HG02973 (cell line): ENCODE results near the gene CCL16.
A peak's percentile ranks its signal among the peaks of the same experiment; 100 is the strongest.
"Not testable (repeated sequence)": the region's sequence is repeated elsewhere in the genome, so short reads cannot be mapped to it uniquely, and the experiment has no call there.

Experiments used
- ATAC-seq: cut with Tn5 transposase; IDR thresholded peaks from one replicate; pipeline ENCODE4 v1.9.1; 2021; ENCODE audit warnings: moderate library complexity; ENCODE audit not compliant: unreplicated experiment

Gene CCL16

GRCh38 chr17:35942588-35943186 lies 38.6 kb downstream of the CCL16 start:
- ATAC-seq: no peak

- ATAC-seq: not testable (repeated sequence)
These were observed 42.8 kb downstream of the CCL16 start for GRCh38 chr17:35938492-35938891.

GRCh38 chr17:35936063-35936462 lies 45.2 kb downstream of the CCL16 start:
- ATAC-seq: no peak

- no peak for ATAC-seq
These were observed 46.5 kb downstream of the CCL16 start for GRCh38 chr17:35934760-35935159.

DNA sequence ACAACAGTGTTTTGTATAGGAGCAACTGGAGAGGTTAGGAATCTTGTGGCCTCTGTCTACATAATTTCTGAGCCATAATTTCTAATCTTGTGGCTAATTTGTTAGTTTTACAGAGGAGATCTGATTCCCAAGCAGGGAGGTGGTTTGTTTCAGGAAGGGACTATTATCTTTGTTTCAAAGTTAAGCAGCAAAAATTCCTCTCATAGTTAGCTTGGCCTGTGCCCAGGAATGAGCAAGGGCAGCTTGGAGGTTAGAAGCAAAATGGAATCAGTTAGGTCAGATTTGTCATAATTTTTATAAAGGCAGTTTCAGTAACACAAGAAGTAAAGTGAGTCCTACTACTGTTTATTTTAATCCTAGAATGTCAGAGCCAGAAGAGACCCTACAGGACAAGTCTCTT lies 48.7 kb downstream of the CCL16 start:
- ATAC-seq: no peak

- ATAC-seq: no peak
These were observed 49.4 kb downstream of the CCL16 start for GRCh38 chr17:35931794-35932425.

DNA sequence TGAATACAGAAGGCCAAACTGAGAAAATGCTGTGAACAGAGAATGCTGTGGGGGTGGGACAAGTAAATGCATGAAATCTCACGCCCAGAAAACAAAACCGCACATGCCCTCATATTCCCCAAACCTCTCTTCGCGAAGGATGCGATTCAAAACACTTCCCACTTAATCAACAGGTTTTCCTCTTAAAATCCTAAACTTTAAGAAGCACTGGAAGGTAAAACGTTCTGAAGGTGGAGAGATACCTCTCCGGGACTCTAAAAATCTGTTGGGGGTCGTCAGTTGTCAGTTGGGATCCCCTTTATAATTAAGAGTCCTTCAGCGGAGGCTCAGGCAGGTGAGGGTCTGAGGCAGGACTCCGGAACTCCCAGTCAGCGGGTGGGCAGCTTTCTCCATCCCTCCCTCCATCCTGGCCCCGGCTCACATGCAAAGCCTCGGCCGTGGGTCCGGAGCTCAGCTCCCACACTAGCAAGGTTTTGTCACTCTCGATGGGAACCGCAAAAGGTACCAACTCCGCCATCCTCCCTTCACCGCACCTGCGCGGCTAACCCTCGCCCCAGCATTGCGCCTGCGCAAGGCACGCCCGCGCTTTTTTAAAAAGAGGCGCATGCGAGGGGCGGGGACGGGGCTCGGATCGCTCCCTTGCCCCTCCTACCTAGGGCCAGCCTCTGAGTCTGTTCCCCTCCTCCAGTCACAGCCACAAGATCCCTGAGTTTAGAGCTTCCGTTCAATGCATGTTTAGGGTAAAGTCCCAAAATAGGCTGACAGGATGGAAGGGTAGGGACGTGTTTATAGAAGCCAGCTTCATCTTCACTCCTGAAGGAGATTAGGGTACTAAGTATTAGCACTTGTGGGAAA lies 50.9 kb downstream of the CCL16 start, which contains the start of gene RDM1:
Gene RDM1, minus strand, starts transcription at position 563 of the 855 bp plus-strand sequence. Its CDS starts 46 bp downstream, at position 517.
- ATAC-seq: peak; percentile 67

DNA sequence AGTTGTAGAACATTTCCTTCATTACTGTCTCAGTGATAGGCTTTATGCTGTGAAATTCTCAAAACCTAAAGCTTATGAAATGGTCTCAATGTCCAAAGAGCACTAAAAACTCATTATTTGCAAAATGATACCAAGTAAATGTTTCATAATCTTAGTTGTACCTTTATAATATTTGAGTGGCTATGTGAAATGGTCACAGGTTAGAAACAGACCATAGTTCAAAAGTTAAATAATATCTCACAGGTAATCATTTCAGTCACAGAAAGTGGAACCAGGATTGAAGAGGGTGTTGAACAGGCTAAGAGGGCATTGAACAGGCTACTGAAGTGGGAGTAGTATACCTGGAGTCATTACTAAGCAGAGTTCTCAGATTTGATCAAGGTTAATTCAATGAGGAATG lies 53.6 kb downstream of the CCL16 start:
- ATAC-seq: no peak
